Ishikawa (cell line): Measurements from ENCODE around the gene ASPA.

Experiments used
- CEBPB ChIP-seq: IDR thresholded peaks from 2 replicates; pipeline ENCODE4 v1.6.1; 2012
- CREB1 ChIP-seq: IDR thresholded peaks from 2 replicates; pipeline ENCODE4 v1.6.1; 2012; ENCODE audit warnings: low read depth
- EGR1 ChIP-seq: IDR thresholded peaks from 2 replicates; pipeline ENCODE4 v1.6.1; 2012
- EP300 ChIP-seq: IDR thresholded peaks from 2 replicates; pipeline ENCODE4 v1.6.1; 2012; ENCODE audit warnings: borderline replicate concordance
- FOXM1 ChIP-seq: IDR thresholded peaks from 2 replicates; pipeline ENCODE4 v1.6.1; 2012; ENCODE audit warnings: low read depth, borderline replicate concordance
- NFIC ChIP-seq: IDR thresholded peaks from 2 replicates; pipeline ENCODE4 v1.6.1; 2012
- RAD21 ChIP-seq: IDR thresholded peaks from 2 replicates; pipeline ENCODE4 v1.6.1; 2012; ENCODE audit warnings: low read depth
- TAF1 ChIP-seq: IDR thresholded peaks from 2 replicates; pipeline ENCODE4 v1.6.1; 2012; ENCODE audit warnings: low read depth, mild to moderate bottlenecking
- TCF12 ChIP-seq: IDR thresholded peaks from 2 replicates; pipeline ENCODE4 v1.6.1; 2012; ENCODE audit warnings: low read depth
- TEAD4 ChIP-seq: IDR thresholded peaks from 2 replicates; pipeline ENCODE4 v1.6.1; 2012
- YY1 ChIP-seq: IDR thresholded peaks from 2 replicates; pipeline ENCODE4 v1.6.1; 2012; ENCODE audit warnings: low read depth
- ZBTB7A ChIP-seq: IDR thresholded peaks from 2 replicates; pipeline ENCODE4 v1.6.1; 2012; ENCODE audit warnings: low read depth
- TF ChIP-seq, protein P1 (sequence below): IDR thresholded peaks from 2 replicates; pipeline ENCODE4 v1.6.1; 2012
- TF ChIP-seq, protein P2 (sequence below): IDR thresholded peaks from 2 replicates; pipeline ENCODE4 v1.6.1; 2012
- TF ChIP-seq, protein P3 (sequence below): IDR thresholded peaks from 2 replicates; pipeline ENCODE4 v1.6.1; 2012; ENCODE audit warnings: low read depth, mild to moderate bottlenecking

ASPA gene

DNA sequence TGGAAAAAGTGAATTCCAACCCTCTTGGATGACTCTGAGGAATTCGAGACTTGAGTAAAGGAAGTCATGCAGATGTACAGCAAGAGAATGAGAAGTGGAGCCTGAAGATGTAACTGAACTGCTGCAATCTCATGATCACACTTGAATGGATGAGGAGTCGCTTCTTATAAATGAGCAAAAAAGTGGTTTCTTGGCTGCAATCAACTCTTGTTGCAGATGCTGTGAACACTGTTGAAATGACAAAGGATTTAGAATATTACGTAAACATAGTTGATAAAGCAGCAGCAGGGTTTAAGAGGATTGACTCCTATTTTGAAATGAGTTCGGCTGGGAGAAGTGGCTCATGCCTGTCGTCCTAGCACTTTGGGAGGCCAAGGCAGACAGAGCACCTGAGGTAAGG, 25.5 kb downstream of the ASPA start:
- TF ChIP-seq EP300 (no peak), FOXM1 (no peak), CREB1 (no peak), EGR1 (no peak), TEAD4 (no peak), CEBPB (no peak)
- TF ChIP-seq, protein P1, sequence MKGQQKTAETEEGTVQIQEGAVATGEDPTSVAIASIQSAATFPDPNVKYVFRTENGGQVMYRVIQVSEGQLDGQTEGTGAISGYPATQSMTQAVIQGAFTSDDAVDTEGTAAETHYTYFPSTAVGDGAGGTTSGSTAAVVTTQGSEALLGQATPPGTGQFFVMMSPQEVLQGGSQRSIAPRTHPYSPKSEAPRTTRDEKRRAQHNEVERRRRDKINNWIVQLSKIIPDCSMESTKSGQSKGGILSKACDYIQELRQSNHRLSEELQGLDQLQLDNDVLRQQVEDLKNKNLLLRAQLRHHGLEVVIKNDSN: no peak

DNA sequence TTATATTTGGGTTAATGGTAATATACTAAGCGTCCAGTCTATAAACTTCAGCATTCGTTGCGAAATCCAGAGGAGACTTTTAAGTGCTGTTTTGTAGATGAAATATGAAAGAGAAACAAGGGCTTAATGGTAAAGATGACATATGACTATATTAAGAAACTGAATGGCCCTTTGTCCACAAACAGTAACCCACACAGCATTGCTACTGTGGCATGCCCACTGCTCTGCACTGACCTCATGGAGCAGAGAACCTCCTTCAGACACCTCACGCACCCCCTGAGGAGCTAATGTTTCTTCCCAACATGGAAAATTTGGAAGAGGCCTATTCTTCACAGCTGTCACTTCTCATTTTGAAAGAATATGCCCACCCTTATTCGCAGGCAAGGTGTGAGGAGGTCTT, 26.7 kb downstream of the ASPA start:
- TF ChIP-seq CREB1 (no peak), EP300 (no peak)

DNA sequence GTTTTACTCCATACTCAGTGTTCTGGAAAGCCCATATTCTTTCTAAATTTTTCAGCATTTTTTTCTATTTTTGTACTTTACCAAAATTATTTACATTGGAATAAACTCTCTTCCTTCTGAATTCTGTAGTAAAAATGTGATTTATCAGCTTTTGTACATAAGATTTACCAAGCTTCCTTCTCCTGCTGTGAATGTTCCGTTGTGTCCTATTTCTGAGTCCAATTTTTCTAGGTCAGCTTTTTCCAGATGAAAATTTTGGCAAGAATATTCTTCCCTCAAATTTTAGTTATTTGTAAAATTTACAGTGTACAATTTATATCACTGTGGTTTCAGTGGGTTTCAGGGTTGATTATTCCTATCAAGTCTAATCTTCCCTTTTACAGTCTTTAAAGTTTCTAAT, 27.5 kb downstream of the ASPA start:
- TF ChIP-seq TCF12 (no peak), YY1 (no peak)

DNA sequence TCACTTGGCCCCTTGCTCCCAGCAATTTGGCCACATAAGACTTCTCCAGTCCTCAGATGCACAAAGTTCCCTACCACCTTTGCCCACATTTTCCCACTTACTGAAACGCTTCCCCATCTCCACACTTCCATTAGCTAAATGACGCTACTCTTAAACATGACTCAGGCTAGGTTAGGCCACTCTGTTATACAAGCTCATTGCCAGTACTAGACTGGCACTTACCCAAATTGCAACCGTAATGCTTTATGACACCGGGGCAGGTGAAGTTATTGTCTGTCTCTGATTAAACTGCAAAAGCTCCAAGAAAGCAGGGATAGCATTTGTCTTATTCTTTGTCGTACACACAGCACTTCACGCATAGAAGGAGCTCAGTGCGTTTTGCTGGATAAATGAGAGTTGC, 29.2 kb downstream of the ASPA start:
- TF ChIP-seq, protein P1: no peak
- TF ChIP-seq TCF12: no peak
- TF ChIP-seq FOXM1: no peak
- TF ChIP-seq EGR1: no peak
- no peak for TF ChIP-seq EP300
- TF ChIP-seq, protein P2, sequence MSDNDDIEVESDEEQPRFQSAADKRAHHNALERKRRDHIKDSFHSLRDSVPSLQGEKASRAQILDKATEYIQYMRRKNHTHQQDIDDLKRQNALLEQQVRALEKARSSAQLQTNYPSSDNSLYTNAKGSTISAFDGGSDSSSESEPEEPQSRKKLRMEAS: no peak
- TF ChIP-seq CEBPB: no peak
- TF ChIP-seq YY1: no peak
- no peak for TF ChIP-seq NFIC
- TF ChIP-seq CREB1: no peak
- TF ChIP-seq TAF1: no peak
- no peak for TF ChIP-seq TEAD4
- TF ChIP-seq RAD21: no peak
- no peak for TF ChIP-seq ZBTB7A

DNA sequence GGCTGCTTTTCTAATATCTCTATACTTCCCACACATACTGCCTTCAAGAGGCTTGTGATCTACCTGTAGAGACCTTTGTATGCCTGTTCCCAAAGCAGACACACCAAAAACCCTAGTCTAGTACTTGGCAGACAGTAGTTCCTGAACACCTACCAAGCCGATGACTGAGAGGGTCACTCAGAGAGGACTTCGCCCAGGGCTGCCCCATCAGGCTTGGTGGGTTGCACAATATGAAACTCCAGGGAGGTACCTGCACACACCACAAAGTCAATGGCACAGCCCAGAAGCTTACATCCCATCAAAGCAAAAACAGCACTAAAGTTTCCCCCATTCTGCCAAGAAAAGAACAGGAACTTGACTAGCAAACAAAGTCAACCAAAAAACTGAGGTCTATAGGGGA, 30.3 kb downstream of the ASPA start:
- TF ChIP-seq RAD21 (no peak), CREB1 (no peak), TCF12 (no peak), FOXM1 (no peak), EP300 (no peak), EGR1 (no peak)

DNA sequence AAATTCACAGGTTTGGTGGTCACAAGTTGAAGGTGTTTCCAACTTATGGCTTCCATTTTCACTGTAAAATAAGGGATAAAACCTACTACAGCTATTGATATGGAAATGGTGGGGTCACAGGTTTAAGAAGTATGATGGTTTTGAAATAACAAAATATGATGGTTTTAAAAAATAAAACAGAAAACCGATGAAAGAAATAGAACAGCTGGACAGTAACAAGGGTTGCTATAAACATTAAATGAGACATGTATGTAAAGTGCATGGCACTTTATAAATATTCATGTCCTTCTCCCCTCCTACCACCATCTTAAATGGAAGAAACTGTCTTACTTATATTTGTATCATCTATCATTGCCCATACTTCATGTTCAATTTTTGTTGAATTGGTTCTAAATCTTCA, 31.3 kb downstream of the ASPA start:
- TF ChIP-seq EGR1 (no peak), YY1 (no peak), TAF1 (no peak), TCF12 (no peak), CEBPB (no peak), CREB1 (no peak), FOXM1 (no peak), ZBTB7A (no peak), EP300 (no peak), NFIC (no peak), RAD21 (no peak), TEAD4 (no peak)
- TF ChIP-seq, protein P2: no peak
- TF ChIP-seq, protein P1: no peak
- TF ChIP-seq, protein P3, sequence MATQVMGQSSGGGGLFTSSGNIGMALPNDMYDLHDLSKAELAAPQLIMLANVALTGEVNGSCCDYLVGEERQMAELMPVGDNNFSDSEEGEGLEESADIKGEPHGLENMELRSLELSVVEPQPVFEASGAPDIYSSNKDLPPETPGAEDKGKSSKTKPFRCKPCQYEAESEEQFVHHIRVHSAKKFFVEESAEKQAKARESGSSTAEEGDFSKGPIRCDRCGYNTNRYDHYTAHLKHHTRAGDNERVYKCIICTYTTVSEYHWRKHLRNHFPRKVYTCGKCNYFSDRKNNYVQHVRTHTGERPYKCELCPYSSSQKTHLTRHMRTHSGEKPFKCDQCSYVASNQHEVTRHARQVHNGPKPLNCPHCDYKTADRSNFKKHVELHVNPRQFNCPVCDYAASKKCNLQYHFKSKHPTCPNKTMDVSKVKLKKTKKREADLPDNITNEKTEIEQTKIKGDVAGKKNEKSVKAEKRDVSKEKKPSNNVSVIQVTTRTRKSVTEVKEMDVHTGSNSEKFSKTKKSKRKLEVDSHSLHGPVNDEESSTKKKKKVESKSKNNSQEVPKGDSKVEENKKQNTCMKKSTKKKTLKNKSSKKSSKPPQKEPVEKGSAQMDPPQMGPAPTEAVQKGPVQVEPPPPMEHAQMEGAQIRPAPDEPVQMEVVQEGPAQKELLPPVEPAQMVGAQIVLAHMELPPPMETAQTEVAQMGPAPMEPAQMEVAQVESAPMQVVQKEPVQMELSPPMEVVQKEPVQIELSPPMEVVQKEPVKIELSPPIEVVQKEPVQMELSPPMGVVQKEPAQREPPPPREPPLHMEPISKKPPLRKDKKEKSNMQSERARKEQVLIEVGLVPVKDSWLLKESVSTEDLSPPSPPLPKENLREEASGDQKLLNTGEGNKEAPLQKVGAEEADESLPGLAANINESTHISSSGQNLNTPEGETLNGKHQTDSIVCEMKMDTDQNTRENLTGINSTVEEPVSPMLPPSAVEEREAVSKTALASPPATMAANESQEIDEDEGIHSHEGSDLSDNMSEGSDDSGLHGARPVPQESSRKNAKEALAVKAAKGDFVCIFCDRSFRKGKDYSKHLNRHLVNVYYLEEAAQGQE: no peak

DNA sequence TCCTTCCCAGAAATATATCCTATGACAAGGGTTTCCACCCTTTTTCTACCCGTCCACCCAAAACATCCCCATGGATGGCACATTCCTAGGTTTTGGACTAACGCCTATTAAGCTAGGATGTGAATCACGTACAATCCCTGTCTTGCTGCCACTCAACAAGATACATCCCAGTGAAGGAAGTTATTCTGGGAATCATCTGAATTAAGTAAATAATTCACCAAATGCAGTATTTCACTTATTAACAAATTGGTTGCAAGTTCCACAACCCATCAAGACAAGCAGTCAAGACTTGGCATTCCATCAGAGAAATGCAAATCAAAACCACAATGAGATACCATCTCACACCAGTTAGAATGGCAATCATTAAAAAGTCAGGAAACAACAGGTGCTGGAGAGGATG, 32.1 kb downstream of the ASPA start:
- no peak for TF ChIP-seq NFIC
- TF ChIP-seq, protein P2: no peak
- TF ChIP-seq YY1: no peak
- no peak for TF ChIP-seq ZBTB7A
- no peak for TF ChIP-seq EGR1
- no peak for TF ChIP-seq RAD21

DNA sequence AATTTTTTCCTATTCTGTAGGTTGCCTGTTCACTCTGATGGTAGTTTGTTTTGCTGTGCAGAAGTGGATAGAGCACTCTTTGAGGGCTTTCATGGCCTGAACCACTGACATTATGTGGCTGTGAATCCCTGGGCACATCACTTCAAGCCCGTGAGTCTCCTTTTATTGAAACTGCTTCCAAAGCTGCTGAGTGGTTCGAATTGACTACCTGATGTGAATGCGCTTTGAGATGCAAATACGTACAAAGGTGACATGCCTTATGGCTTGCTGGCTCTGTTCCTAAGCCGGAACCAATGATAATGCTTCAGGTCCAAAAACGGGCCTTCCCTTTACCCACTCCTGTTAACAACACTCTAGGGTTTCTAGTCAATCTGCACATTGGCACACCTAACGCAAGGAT, 34.3 kb downstream of the ASPA start:
- TF ChIP-seq, protein P3: no peak
- TF ChIP-seq TAF1 (no peak), NFIC (no peak), CREB1 (no peak), EGR1 (no peak), FOXM1 (no peak), TCF12 (no peak), YY1 (no peak), CEBPB (no peak), RAD21 (no peak), TEAD4 (no peak), EP300 (no peak), ZBTB7A (no peak)
- TF ChIP-seq, protein P2: no peak
- TF ChIP-seq, protein P1: no peak
